ENCODE measurements around the gene SMAD7.

Gene SMAD7

GRCh38 chr18:48943736-48944527, 6.8 kb downstream of the SMAD7 start:
- no peak for DNase-seq

GRCh38 chr18:48943333-48943732, 7.4 kb downstream of the SMAD7 start:
- DNase-seq, result peak; percentile 40

- no peak for DNase-seq
Observed at GRCh38 chr18:48942554-48943261, 8.1 kb downstream of the SMAD7 start.

- no peak for DNase-seq
Observed at GRCh38 chr18:48942086-48942485, 8.7 kb downstream of the SMAD7 start.

- no peak for DNase-seq
Observed at GRCh38 chr18:48941672-48942071, 9.1 kb downstream of the SMAD7 start.

GRCh38 chr18:48940854-48941611, 9.7 kb downstream of the SMAD7 start:
- no peak for DNase-seq

GRCh38 chr18:48939205-48940097, 11.3 kb downstream of the SMAD7 start:
- DNase-seq, result no peak

GRCh38 chr18:48938827-48939204, 11.9 kb downstream of the SMAD7 start:
- no peak for DNase-seq

- no peak for DNase-seq
Observed at GRCh38 chr18:48937869-48938750, 12.7 kb downstream of the SMAD7 start.

GRCh38 chr18:48935433-48935774, 15.4 kb downstream of the SMAD7 start:
- no peak for DNase-seq

GRCh38 chr18:48934723-48935432, 15.9 kb downstream of the SMAD7 start:
- DNase-seq, result peak; percentile 14

GRCh38 chr18:48934415-48934722, 16.4 kb downstream of the SMAD7 start:
- no peak for DNase-seq

- DNase-seq, result peak; percentile 90
Observed at GRCh38 chr18:48933578-48934414, 17.0 kb downstream of the SMAD7 start.

GRCh38 chr18:48932822-48933510, 17.8 kb downstream of the SMAD7 start:
- DNase-seq, result peak; percentile 36

GRCh38 chr18:48932462-48932818, 18.3 kb downstream of the SMAD7 start:
- no peak for DNase-seq

- no peak for DNase-seq
Observed at GRCh38 chr18:48931680-48932461, 18.9 kb downstream of the SMAD7 start.

GRCh38 chr18:48930926-48931325, 19.8 kb downstream of the SMAD7 start:
- no peak for DNase-seq

- no peak for DNase-seq
Observed at GRCh38 chr18:48929941-48930713, 20.6 kb downstream of the SMAD7 start.
